MM.1S (cell line): ENCODE results near the gene XRCC4.

Experiments
- EZH2 ChIP-seq: fragments of 300-600 bp; sonication (generic); optimal IDR thresholded peaks from 2 replicates; pipeline ENCODE3; 2017; ENCODE audit warnings: low read depth, mild to moderate bottlenecking, antibody characterized with exemption, low read length, mixed read lengths
- EZH2phosphoT487 ChIP-seq: fragments of 300-600 bp; sonication (generic); IDR thresholded peaks from 2 replicates; pipeline ENCODE4 v1.6.1; 2018; ENCODE audit warnings: antibody characterized with exemption, low read length
- TF ChIP-seq, protein P1 (sequence below): fragments of 300-600 bp; sonication (generic); IDR thresholded peaks from 2 replicates; pipeline ENCODE4 v1.5.1; 2016; ENCODE audit warnings: antibody characterized with exemption, low read length, mixed read lengths

DNA sequence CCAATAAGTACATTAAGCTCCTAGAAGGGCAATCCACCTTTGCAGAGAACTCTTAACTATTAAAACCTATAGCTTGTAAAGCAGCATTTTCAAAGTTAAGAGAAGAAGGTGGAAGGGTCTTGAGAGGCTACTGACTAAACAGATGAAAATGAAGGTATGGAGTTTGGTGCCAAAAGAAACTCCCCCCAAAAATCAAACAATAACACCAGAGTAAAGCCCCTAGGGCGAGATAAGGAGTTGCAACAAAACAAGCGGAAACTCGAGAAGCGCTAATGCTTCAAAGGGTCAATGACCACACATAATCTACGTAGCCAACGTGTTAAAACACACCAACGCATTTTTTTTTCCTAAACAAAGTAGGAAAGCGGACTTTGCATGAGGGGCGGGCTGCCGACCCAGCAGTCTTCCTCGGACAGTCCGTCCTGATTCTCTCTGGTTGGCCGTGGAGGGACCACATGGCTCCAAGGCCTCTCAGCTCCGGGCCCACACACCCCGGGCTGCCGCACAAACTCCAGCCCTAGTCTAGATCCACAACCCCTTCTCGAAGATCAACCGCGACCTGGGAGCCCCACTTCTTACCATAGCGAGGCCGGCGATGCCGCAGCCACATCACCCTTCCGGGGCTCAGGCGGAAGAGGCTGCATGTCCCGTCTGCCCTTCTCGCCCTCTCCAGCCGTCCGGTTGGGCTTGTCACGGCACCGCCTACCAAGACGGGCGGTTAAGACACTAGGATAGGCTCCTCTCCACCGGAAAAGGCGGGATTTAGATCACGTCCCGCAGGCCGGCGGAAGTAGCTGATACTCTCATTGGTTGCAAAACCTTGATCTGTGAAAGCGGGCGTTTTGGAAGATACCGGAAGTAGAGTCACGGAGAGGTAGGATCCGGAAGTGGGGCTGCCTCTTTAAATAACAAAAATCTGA lies at the start of gene XRCC4, which contains the start of gene TMEM167A:
- TF ChIP-seq, protein P1, sequence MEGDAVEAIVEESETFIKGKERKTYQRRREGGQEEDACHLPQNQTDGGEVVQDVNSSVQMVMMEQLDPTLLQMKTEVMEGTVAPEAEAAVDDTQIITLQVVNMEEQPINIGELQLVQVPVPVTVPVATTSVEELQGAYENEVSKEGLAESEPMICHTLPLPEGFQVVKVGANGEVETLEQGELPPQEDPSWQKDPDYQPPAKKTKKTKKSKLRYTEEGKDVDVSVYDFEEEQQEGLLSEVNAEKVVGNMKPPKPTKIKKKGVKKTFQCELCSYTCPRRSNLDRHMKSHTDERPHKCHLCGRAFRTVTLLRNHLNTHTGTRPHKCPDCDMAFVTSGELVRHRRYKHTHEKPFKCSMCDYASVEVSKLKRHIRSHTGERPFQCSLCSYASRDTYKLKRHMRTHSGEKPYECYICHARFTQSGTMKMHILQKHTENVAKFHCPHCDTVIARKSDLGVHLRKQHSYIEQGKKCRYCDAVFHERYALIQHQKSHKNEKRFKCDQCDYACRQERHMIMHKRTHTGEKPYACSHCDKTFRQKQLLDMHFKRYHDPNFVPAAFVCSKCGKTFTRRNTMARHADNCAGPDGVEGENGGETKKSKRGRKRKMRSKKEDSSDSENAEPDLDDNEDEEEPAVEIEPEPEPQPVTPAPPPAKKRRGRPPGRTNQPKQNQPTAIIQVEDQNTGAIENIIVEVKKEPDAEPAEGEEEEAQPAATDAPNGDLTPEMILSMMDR: no peak
- TF ChIP-seq EZH2 (no peak), EZH2phosphoT487 (no peak)
